ENCODE results near the gene CARNS1.

Gene CARNS1

DNA sequence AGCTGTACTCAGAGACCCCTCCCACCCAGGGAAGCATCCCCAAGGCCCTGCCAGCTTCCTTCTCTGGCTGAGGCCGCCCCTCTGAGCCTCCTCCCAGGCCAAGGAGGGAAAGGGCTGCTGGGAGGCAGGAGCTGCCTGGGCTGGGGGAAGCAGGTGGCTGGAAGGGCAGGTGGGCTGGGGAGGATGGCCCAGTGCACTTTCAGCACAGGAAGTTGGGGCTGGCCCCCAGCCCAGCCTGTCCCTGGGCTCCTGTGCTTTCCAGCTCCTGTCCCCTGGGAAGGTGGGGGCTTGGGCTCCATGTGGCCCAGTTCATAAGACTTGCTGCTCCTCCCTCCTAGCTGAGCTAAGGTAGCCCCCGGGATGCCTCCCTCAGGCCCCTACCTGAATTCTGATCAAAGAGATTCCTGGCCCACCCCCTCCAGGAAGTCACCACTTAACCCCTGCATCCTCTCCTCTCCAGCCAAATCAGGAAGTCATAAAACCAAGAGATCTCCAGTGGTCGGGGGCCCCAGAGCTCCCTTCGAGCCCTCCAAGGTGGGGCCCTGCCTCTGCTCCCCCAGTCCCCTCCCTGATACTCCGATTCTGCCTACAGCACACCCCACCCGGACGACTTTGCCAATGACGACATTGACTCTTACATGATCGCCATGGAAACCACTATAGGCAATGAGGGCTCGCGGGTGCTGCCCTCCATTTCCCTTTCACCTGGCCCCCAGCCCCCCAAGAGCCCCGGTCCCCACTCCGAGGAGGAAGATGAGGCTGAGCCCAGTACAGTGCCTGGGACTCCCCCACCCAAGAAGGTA, 18.7 kb upstream of the CARNS1 start:
- no peak for TF ChIP-seq CTCF (IDR thresholded peaks at IDR 0.05; ENCODE audit: insufficient read depth, missing control alignments)
- FAIRE-seq (no peak), DNase-seq (ENCODE audit: insufficient read length, low spot score) (no peak)

DNA sequence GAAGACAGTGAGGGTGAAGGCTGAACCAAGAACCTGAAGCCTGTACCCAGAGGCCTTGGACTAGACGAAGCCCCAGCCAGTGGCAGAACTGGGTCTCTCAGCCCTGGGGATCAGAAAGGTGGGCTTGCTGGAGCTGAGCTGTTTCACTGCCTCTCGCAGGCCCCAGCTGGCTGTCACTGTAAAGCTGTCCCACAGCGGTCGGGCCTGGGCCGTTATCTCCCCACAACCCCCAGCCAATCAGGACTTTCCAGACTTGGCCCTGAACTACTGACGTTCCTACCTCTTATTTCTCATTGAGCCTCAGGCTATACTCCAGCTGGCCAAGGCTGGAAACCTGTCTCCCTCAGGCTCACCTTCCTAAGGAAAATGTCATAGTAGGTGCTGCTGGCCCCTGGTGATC, 17.9 kb upstream of the CARNS1 start:
- no peak for TF ChIP-seq CTCF (IDR thresholded peaks at IDR 0.05; ENCODE audit: insufficient read depth, missing control alignments)
- DNase-seq (ENCODE audit: insufficient read length, low spot score) (no peak), FAIRE-seq (no peak)

GRCh38 chr11:67397986-67398660, 17.4 kb upstream of the CARNS1 start:
- TF ChIP-seq CTCF (IDR thresholded peaks at IDR 0.05; ENCODE audit: insufficient read depth, missing control alignments) = no peak
- FAIRE-seq (no peak), DNase-seq (ENCODE audit: insufficient read length, low spot score) (no peak)

DNA sequence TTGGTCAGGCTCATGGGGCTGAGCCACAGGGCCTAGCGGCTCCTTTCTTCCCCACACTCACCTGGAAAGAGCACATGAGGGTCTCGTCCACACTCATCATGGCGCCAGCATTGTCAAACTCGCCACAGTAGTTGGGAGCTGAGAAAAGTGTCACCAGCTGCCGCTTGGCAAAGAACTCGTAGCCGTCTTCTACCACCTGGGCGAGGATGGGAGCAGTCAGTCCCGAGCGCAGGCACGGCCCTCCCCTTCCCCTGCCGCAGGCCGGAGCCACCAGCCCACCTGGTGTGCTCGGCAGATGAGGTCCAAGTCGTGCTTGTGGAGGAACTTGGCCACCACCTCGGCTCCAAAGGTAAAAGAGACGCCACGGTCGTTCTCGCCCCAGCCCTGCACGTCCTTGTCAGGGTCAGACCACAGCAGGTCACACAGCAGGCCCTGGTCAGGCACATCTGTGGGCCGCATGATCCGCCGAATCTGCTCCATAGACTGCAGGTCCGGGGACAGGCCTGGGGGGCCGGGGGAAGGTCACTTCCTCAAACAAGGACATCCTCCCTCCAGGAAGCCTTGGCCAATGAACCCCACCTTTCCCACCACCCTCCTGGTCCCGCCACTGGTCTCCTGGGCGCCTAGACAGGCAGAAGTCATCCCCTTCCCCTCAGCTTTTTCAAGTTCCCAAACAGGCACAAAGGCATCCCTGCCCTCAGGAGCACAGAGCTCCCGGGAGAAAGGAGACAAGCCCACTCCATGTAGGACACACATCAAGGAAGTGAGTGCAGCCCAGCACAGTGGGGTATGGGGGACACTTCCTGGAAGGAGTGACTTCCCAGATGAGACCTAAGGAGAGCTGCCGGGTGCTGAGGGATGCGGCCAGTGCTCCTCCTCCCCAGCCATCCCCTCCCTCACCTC, 16.6 kb upstream of the CARNS1 start:
- TF ChIP-seq CTCF (IDR thresholded peaks at IDR 0.05; ENCODE audit: insufficient read depth, missing control alignments) = no peak
- DNase-seq (ENCODE audit: insufficient read length, low spot score) = no peak
- no peak for FAIRE-seq

DNA sequence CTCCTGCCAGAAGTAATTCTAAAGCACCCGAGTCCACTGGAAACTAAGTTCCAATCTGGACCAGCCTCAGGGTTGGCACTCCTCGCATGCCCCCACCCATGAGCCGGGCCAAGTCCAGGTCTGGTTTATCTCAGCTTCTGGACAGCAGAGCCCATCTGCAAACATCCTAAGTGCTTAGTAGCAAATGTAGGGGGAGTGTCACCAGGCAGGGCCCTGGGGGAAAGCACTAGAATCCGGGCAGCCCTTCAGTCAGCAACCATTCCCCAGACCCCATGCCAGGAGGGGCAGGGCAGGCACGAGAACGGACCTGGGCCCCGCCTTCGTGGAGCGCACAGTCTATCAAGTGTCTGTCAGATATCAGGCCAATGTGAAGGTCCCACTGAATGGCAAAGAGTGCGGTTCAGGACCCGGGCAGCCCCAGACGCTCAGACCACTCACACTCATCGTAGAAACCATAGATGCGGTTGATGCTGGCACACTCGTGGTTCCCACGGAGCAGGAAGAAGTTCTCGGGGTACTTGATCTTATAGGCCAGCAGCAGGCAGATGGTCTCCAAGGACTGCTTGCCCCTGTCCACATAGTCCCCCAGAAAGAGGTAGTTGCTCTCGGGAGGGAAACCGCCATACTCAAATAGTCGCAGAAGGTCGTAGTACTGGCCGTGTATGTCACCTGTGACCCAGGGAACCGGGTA, 15.1 kb upstream of the CARNS1 start:
- FAIRE-seq (no peak), DNase-seq (ENCODE audit: insufficient read length, low spot score) (no peak)
- TF ChIP-seq CTCF (IDR thresholded peaks at IDR 0.05; ENCODE audit: insufficient read depth, missing control alignments) = no peak

GRCh38 chr11:67400942-67401494, 14.5 kb upstream of the CARNS1 start:
- DNase-seq (ENCODE audit: insufficient read length, low spot score) (no peak), FAIRE-seq (no peak)
- no peak for TF ChIP-seq CTCF (IDR thresholded peaks at IDR 0.05; ENCODE audit: insufficient read depth, missing control alignments)
